BE2C (cell line): Measurements from ENCODE around the gene CMTM2.

Experiments used
- DNase-seq: peaks from one replicate; pipeline ENCODE4 v3.0.0-alpha.2; 2020
- H3K27me3 ChIP-seq: fragments of 250-450 bp; sonication (Bioruptor Pico); 2 replicates; pipeline ENCODE4 v1.5.1; 2020; ENCODE audit warnings: mild to moderate bottlenecking
- H3K36me3 ChIP-seq: fragments of 250-450 bp; sonication (Bioruptor Pico); 2 replicates; pipeline ENCODE4 v1.5.1; 2020; ENCODE audit warnings: mild to moderate bottlenecking
- H3K4me1 ChIP-seq: fragments of 250-450 bp; sonication (Bioruptor Pico); 2 replicates; pipeline ENCODE4 v1.5.1; 2020
- H3K4me3 ChIP-seq: 2 replicates; pipeline ENCODE4 v1.5.1; 2011; ENCODE audit warnings: low read depth, low read length
- H3K9me3 ChIP-seq: fragments of 250-450 bp; sonication (Bioruptor Pico); 2 replicates; pipeline ENCODE4 v1.5.1; 2020
- TF ChIP-seq, protein P1 (sequence below): IDR thresholded peaks from 2 replicates; pipeline ENCODE4 v1.5.1; 2012; ENCODE audit warnings: mild to moderate bottlenecking, low read depth, low read length

Gene CMTM2

GRCh38 chr16:66618588-66619375, 39.5 kb downstream of the CMTM2 start:
- Histone ChIP-seq H3K27me3 (no peaks in the 10 kb centered on the region), H3K9me3 (no peaks in the 10 kb centered on the region), H3K4me3 (no peak overlapping the region), H3K4me1 (peaks cover 26% of the 10 kb centered on the region), H3K36me3 (peaks cover 14% of the 10 kb centered on the region)
- DNase-seq = no peak
- TF ChIP-seq, protein P1, sequence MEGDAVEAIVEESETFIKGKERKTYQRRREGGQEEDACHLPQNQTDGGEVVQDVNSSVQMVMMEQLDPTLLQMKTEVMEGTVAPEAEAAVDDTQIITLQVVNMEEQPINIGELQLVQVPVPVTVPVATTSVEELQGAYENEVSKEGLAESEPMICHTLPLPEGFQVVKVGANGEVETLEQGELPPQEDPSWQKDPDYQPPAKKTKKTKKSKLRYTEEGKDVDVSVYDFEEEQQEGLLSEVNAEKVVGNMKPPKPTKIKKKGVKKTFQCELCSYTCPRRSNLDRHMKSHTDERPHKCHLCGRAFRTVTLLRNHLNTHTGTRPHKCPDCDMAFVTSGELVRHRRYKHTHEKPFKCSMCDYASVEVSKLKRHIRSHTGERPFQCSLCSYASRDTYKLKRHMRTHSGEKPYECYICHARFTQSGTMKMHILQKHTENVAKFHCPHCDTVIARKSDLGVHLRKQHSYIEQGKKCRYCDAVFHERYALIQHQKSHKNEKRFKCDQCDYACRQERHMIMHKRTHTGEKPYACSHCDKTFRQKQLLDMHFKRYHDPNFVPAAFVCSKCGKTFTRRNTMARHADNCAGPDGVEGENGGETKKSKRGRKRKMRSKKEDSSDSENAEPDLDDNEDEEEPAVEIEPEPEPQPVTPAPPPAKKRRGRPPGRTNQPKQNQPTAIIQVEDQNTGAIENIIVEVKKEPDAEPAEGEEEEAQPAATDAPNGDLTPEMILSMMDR = no peak

GRCh38 chr16:66619534-66620428, 40.5 kb downstream of the CMTM2 start:
- no peaks in the 10 kb centered on the region for H3K27me3 ChIP-seq
- H3K4me3 ChIP-seq = no peak overlapping the region
- H3K4me1 ChIP-seq = peaks cover 26% of the 10 kb centered on the region
- H3K9me3 ChIP-seq = no peaks in the 10 kb centered on the region
- H3K36me3 ChIP-seq = peaks cover 14% of the 10 kb centered on the region
- no peak for DNase-seq
- TF ChIP-seq, protein P1 = no peak

DNA sequence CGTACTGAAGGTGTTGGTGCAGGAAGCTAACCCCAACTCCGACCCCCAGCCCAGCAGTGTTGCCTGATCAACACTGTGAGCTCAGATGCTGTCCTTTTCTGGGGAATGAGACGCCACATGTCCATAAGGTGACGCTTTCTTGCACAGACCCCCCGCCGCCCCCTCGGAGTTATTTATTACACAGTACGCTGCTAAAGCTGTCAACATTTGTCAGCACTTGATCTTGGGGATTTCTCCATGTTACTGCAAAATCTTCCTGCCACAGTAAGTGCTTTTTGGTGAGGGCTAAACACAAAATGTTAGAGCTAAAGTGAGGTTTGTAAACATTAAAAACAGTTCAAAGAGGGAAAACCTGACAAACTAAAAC, 41.1 kb downstream of the CMTM2 start:
- no peak overlapping the region for H3K4me3 ChIP-seq
- peaks cover 14% of the 10 kb centered on the region for H3K36me3 ChIP-seq
- DNase-seq = no peak
- no peaks in the 10 kb centered on the region for H3K9me3 ChIP-seq
- TF ChIP-seq, protein P1 = no peak
- peaks cover 26% of the 10 kb centered on the region for H3K4me1 ChIP-seq
- H3K27me3 ChIP-seq = no peaks in the 10 kb centered on the region

- peaks cover 14% of the 10 kb centered on the region for H3K36me3 ChIP-seq
- TF ChIP-seq, protein P1 = no peak
- no peaks in the 10 kb centered on the region for H3K27me3 ChIP-seq
- H3K4me1 ChIP-seq = peaks cover 26% of the 10 kb centered on the region
- no peaks in the 10 kb centered on the region for H3K9me3 ChIP-seq
- DNase-seq = no peak
- H3K4me3 ChIP-seq = no peak overlapping the region
These were observed 42.7 kb downstream of the CMTM2 start for GRCh38 chr16:66621973-66622372.

- Histone ChIP-seq H3K4me3 (no peak overlapping the region), H3K4me1 (peaks cover 21% of the 10 kb centered on the region), H3K27me3 (no peaks in the 10 kb centered on the region), H3K9me3 (no peaks in the 10 kb centered on the region), H3K36me3 (peaks cover 14% of the 10 kb centered on the region)
- DNase-seq = no peak
- TF ChIP-seq, protein P1 = no peak
These were observed 43.6 kb downstream of the CMTM2 start for GRCh38 chr16:66622863-66623262.
